ENCODE measurements around the gene ATRNL1.

The ATRNL1 gene

DNA sequence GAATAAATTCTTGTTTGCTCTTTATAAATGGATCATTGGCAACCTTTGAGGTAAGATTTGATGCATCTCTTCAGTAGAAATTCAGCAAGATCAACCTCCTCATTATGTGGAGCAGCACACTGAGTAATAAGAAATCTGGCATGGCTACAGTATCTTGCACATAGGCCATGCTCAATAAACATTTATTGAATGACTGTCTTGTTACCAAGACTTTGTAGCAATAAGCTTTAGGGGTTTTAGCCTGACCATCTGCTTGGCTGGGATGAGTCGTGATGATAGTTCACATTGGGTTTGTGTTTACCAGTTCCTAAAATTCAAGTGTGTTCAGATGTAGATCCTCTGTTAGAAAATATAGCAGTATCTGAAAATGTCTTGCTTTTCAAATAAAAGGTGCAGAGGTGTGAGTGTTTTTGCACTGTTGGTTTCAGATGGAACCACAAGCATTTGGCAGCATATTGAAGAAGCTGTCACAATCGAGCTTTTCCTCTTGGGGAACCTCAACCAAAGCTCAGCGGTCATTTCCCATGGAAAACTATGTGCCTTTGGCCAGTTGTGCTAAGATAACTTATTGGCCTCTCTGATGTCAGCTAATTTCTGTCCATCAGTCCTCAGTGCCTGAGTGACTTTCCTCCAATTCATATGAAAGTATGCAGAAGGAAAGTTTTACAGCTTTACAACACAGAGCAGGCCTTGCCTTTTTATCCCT lies 737.3 kb downstream of the ATRNL1 start:
- Histone ChIP-seq H3K4me1 (ENCODE audit: control insufficient read depth in 5 of 5, insufficient read depth in 5 of 5, low read length in 5 of 5) (peaks cover 0 to 24% (median 9%) of the 10 kb centered on the region in 5 donors), H3K9ac (ENCODE audit: low read length in 5 of 5) (no peak overlapping the region), H3K36me3 (ENCODE audit: control insufficient read depth in 5 of 5, insufficient read depth in 5 of 5, low read length in 5 of 5) (no peaks in the 10 kb centered on the region), H3K27ac (ENCODE audit: low read depth, low read length) (no peak overlapping the region), H3K27me3 (ENCODE audit: control insufficient read depth in 5 of 5, insufficient read depth in 4 of 5, low read length in 5 of 5) (no peaks in the 10 kb centered on the region), H3K9me3 (ENCODE audit: control insufficient read depth in 5 of 5, low read length in 5 of 5) (no peaks in the 10 kb centered on the region), H3K4me3 (ENCODE audit: low read depth in 1 of 5, low read length in 5 of 5) (no peak overlapping the region)

DNA sequence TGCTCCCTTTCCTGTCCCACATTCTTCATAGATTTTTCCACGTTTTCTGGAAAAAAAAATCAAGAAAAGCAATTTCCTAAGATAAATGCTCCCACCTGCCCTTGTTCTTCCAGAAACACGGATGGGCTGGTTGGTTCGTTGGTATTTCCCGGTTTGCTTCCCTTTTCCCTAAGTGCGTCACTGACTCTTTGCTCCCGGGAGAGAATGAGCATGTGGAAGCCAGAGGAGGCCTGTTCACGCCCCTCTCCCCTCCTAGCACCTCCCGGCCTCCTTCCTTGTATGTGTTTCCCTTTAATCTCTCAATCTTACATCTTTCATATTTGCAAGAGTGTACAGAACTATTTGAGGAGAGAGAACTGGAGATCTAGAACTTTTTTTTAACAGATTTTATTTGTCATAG lies 737.9 kb downstream of the ATRNL1 start:
- Histone ChIP-seq H3K27me3 (ENCODE audit: control insufficient read depth in 5 of 5, insufficient read depth in 4 of 5, low read length in 5 of 5) (no peaks in the 10 kb centered on the region), H3K4me1 (ENCODE audit: control insufficient read depth in 5 of 5, insufficient read depth in 5 of 5, low read length in 5 of 5) (peaks cover 0 to 24% (median 9%) of the 10 kb centered on the region in 5 donors), H3K27ac (ENCODE audit: low read depth, low read length) (no peak overlapping the region), H3K36me3 (ENCODE audit: control insufficient read depth in 5 of 5, insufficient read depth in 5 of 5, low read length in 5 of 5) (no peaks in the 10 kb centered on the region), H3K9me3 (ENCODE audit: control insufficient read depth in 5 of 5, low read length in 5 of 5) (no peaks in the 10 kb centered on the region), H3K4me3 (ENCODE audit: low read depth in 1 of 5, low read length in 5 of 5) (no peak overlapping the region), H3K9ac (ENCODE audit: low read length in 5 of 5) (no peak overlapping the region)

DNA sequence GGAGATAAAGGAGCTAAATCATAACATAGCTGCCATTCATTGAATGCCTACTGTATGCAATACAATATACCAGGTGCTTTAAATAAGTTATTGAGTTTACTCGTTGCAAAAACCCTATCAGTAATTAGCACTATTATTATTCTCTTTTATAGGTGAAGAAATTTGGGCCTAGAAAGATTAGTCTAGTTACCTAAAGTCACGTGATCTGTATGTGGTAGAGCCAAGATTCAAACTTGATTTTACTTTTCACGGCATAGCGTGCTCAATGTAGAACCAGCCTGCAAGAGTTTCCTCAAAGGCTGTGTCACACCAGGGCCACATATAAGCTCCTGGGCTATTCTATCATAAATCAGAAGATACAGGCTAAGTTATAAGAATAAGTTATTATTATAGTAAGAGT lies 740.0 kb downstream of the ATRNL1 start:
- no peaks in the 10 kb centered on the region for H3K36me3 ChIP-seq (ENCODE audit: control insufficient read depth in 5 of 5, insufficient read depth in 5 of 5, low read length in 5 of 5)
- H3K9me3 ChIP-seq (ENCODE audit: control insufficient read depth in 5 of 5, low read length in 5 of 5): no peaks in the 10 kb centered on the region
- H3K27me3 ChIP-seq (ENCODE audit: control insufficient read depth in 5 of 5, insufficient read depth in 4 of 5, low read length in 5 of 5): no peaks in the 10 kb centered on the region
- H3K27ac ChIP-seq (ENCODE audit: low read depth, low read length): no peak overlapping the region
- no peak overlapping the region for H3K9ac ChIP-seq (ENCODE audit: low read length in 5 of 5)
- no peak overlapping the region for H3K4me3 ChIP-seq (ENCODE audit: low read depth in 1 of 5, low read length in 5 of 5)
- peaks cover 0 to 19% (median 9%) of the 10 kb centered on the region in 5 donors for H3K4me1 ChIP-seq (ENCODE audit: control insufficient read depth in 5 of 5, insufficient read depth in 5 of 5, low read length in 5 of 5)

DNA sequence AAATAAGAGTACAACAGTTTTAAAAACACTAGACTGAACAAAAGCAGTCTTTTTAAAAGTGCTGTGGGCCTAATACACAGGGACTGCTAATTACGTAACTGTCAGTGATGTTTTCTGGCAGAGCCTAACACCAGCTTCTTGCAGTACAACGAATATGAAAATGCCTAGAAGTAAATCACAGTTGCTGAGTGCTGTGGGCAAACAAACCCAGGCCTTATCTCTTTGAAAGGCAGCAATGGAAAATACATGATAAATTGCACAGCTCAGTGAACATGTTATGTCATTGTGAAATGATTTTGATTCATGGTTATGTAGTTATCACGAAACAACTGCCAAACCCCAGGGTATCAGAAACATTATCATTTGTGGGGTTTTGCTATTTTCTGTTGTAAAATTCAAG lies 751.4 kb downstream of the ATRNL1 start:
- H3K4me3 ChIP-seq (ENCODE audit: low read depth in 1 of 5, low read length in 5 of 5): no peak overlapping the region
- no peaks in the 10 kb centered on the region for H3K9me3 ChIP-seq (ENCODE audit: control insufficient read depth in 5 of 5, low read length in 5 of 5)
- no peak overlapping the region for H3K9ac ChIP-seq (ENCODE audit: low read length in 5 of 5)
- no peaks in the 10 kb centered on the region for H3K36me3 ChIP-seq (ENCODE audit: control insufficient read depth in 5 of 5, insufficient read depth in 5 of 5, low read length in 5 of 5)
- H3K4me1 ChIP-seq (ENCODE audit: control insufficient read depth in 5 of 5, insufficient read depth in 5 of 5, low read length in 5 of 5): peaks cover 0 to 7% (median 0%) of the 10 kb centered on the region in 5 donors
- no peaks in the 10 kb centered on the region for H3K27me3 ChIP-seq (ENCODE audit: control insufficient read depth in 5 of 5, insufficient read depth in 4 of 5, low read length in 5 of 5)
- H3K27ac ChIP-seq (ENCODE audit: low read depth, low read length): no peak overlapping the region

DNA sequence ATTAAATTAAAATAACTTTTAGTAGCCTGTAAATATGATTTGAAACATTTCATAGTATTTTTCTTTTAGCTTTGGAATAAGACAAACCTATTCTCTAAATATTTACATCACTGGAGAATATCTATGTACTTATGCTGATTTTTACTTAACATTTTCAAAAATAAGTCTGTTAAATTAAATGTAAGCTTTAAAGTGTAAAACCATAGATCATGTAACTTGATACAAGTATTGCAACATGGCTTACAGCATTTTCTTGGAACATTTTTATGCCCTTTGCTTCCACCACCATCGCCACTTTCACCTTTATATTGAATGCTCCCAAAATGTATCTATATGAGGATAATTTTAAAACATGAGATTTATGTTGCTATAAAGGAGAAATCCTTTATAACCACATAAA lies 752.8 kb downstream of the ATRNL1 start:
- no peaks in the 10 kb centered on the region for H3K9me3 ChIP-seq (ENCODE audit: control insufficient read depth in 5 of 5, low read length in 5 of 5)
- H3K4me3 ChIP-seq (ENCODE audit: low read depth in 1 of 5, low read length in 5 of 5): no peak overlapping the region
- no peak overlapping the region for H3K9ac ChIP-seq (ENCODE audit: low read length in 5 of 5)
- no peaks in the 10 kb centered on the region for H3K27me3 ChIP-seq (ENCODE audit: control insufficient read depth in 5 of 5, insufficient read depth in 4 of 5, low read length in 5 of 5)
- H3K4me1 ChIP-seq (ENCODE audit: control insufficient read depth in 5 of 5, insufficient read depth in 5 of 5, low read length in 5 of 5): peaks cover 0 to 7% (median 0%) of the 10 kb centered on the region in 5 donors
- no peak overlapping the region for H3K27ac ChIP-seq (ENCODE audit: low read depth, low read length)
- no peaks in the 10 kb centered on the region for H3K36me3 ChIP-seq (ENCODE audit: control insufficient read depth in 5 of 5, insufficient read depth in 5 of 5, low read length in 5 of 5)

DNA sequence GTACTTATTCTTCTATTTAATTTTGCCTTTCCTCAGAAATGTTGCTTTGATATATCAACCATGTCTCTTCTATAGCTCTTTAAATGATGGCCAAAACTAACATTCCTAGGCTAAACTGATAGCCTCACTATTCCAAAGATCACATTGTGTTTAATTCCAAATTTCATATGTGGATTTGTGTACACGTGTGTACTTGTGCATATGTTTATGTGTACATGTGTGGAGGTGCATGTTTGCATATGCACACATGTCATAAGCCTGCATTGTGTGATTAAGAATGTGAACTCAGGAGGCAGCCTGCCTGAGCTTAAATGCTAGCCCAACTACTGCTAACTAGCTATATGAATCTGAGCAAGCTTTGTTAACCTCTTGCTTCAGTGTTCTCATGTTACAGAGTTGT lies 753.4 kb downstream of the ATRNL1 start:
- Histone ChIP-seq H3K27ac (ENCODE audit: low read depth, low read length) (no peak overlapping the region), H3K27me3 (ENCODE audit: control insufficient read depth in 5 of 5, insufficient read depth in 4 of 5, low read length in 5 of 5) (no peaks in the 10 kb centered on the region), H3K36me3 (ENCODE audit: control insufficient read depth in 5 of 5, insufficient read depth in 5 of 5, low read length in 5 of 5) (no peaks in the 10 kb centered on the region), H3K4me1 (ENCODE audit: control insufficient read depth in 5 of 5, insufficient read depth in 5 of 5, low read length in 5 of 5) (peaks cover 0 to 7% (median 0%) of the 10 kb centered on the region in 5 donors), H3K4me3 (ENCODE audit: low read depth in 1 of 5, low read length in 5 of 5) (no peak overlapping the region), H3K9ac (ENCODE audit: low read length in 5 of 5) (no peak overlapping the region), H3K9me3 (ENCODE audit: control insufficient read depth in 5 of 5, low read length in 5 of 5) (no peaks in the 10 kb centered on the region)

DNA sequence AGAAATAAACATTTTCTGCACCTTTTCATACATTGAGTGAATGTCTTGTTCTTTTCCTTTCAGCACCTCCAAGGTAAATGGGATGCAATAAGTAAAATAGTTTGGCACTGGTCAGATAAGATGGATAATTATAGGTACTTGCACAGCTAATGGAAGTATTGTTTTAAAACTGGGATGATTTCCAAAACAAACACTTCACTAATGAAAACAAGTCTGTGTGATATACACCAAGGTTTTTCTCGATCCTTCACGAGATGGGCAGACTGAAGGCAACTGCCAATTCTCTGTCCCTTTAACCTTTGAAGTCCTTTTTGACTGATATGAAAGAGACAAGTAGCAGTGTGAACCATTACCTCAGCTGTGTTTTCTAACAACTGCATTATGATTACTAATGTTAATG lies 756.0 kb downstream of the ATRNL1 start:
- H3K4me1 ChIP-seq (ENCODE audit: control insufficient read depth in 5 of 5, insufficient read depth in 5 of 5, low read length in 5 of 5): peaks cover 0 to 7% (median 0%) of the 10 kb centered on the region in 5 donors
- no peak overlapping the region for H3K4me3 ChIP-seq (ENCODE audit: low read depth in 1 of 5, low read length in 5 of 5)
- no peaks in the 10 kb centered on the region for H3K9me3 ChIP-seq (ENCODE audit: control insufficient read depth in 5 of 5, low read length in 5 of 5)
- no peak overlapping the region for H3K27ac ChIP-seq (ENCODE audit: low read depth, low read length)
- no peak overlapping the region for H3K9ac ChIP-seq (ENCODE audit: low read length in 5 of 5)
- H3K27me3 ChIP-seq (ENCODE audit: control insufficient read depth in 5 of 5, insufficient read depth in 4 of 5, low read length in 5 of 5): peaks cover 0 to 2% (median 0%) of the 10 kb centered on the region in 5 donors
- H3K36me3 ChIP-seq (ENCODE audit: control insufficient read depth in 5 of 5, insufficient read depth in 5 of 5, low read length in 5 of 5): no peaks in the 10 kb centered on the region

DNA sequence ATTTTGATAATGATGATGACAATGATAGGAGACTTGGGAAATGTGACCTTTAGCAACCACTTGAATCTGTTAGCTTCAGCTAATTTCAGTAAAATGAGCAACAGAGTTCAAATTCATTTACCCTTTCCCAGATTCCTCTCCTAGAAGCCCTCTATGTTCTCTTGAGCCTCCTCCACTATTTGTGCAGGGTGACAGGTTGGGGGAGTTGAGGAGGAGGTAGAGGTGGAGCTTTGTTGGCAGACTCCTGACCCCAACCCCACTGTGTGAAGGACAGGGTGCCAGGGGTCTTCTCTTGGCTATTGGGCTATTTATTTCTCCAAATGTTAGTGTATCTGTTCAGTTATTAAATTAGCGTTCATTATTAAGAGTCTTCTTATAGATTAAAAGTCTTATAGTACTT lies 757.5 kb downstream of the ATRNL1 start:
- Histone ChIP-seq H3K27me3 (ENCODE audit: control insufficient read depth in 5 of 5, insufficient read depth in 4 of 5, low read length in 5 of 5) (peaks cover 0 to 2% (median 0%) of the 10 kb centered on the region in 5 donors), H3K36me3 (ENCODE audit: control insufficient read depth in 5 of 5, insufficient read depth in 5 of 5, low read length in 5 of 5) (no peaks in the 10 kb centered on the region), H3K27ac (ENCODE audit: low read depth, low read length) (no peak overlapping the region), H3K4me3 (ENCODE audit: low read depth in 1 of 5, low read length in 5 of 5) (no peak overlapping the region), H3K4me1 (ENCODE audit: control insufficient read depth in 5 of 5, insufficient read depth in 5 of 5, low read length in 5 of 5) (peaks cover 0 to 4% (median 0%) of the 10 kb centered on the region in 5 donors), H3K9me3 (ENCODE audit: control insufficient read depth in 5 of 5, low read length in 5 of 5) (no peaks in the 10 kb centered on the region), H3K9ac (ENCODE audit: low read length in 5 of 5) (no peak overlapping the region)

DNA sequence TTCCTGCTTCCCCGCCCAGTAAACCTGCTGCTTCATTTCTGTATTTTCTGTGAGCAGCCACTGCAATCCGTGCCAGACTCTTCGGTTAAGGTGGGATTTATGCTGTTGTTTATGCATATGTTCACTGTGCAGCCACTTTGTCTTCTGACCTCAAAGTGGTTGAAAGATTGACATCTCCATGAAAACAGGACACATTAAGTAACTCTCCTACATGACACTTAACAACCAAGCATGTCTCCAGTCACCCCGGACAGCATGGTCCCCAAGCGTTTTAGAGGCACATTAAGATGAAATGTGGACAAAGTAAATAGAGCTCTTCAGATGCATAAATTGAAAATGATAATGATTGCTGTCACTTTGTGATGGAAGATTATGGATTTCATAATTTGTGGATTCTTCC lies 758.5 kb downstream of the ATRNL1 start:
- H3K36me3 ChIP-seq (ENCODE audit: control insufficient read depth in 5 of 5, insufficient read depth in 5 of 5, low read length in 5 of 5): no peaks in the 10 kb centered on the region
- no peak overlapping the region for H3K4me3 ChIP-seq (ENCODE audit: low read depth in 1 of 5, low read length in 5 of 5)
- no peaks in the 10 kb centered on the region for H3K9me3 ChIP-seq (ENCODE audit: control insufficient read depth in 5 of 5, low read length in 5 of 5)
- no peaks in the 10 kb centered on the region for H3K4me1 ChIP-seq (ENCODE audit: control insufficient read depth in 5 of 5, insufficient read depth in 5 of 5, low read length in 5 of 5)
- no peak overlapping the region for H3K9ac ChIP-seq (ENCODE audit: low read length in 5 of 5)
- H3K27ac ChIP-seq (ENCODE audit: low read depth, low read length): no peak overlapping the region
- peaks cover 0 to 2% (median 0%) of the 10 kb centered on the region in 5 donors for H3K27me3 ChIP-seq (ENCODE audit: control insufficient read depth in 5 of 5, insufficient read depth in 4 of 5, low read length in 5 of 5)

DNA sequence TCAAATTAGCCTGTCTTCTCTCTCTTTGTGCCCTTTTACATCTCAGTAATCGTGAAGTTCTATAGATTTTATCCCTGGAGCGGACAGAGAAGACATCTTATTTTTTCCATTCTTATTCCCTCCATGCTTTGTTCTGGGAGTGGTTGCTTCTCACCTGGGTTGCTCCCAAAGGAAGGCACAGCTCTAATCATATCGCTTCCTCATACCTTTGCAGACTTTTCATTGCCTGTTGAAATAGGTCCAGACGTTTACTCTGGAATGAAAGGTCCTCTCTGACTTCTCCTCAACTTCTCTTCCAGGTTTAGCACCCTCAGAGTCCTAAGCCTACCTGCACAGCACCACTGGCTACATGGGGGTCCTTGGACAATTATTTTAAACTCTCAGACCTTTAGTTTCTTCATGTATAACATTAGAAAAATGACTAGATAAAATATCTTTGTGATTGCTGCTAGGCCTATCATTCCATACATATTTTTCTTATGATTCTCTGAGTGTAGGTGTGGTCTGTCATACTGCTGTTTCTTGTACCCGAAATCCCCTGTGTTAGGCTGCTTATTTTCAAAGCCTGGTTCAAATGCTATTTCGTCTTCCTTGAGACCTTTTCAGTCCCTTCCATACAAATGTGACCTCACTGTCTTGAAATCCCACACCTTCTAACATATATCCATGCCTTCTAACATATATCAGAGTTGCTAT lies 761.7 kb downstream of the ATRNL1 start:
- H3K27me3 ChIP-seq (ENCODE audit: control insufficient read depth in 5 of 5, insufficient read depth in 4 of 5, low read length in 5 of 5): peaks cover 0 to 2% (median 0%) of the 10 kb centered on the region in 5 donors
- peaks cover 0 to 2% (median 0%) of the 10 kb centered on the region in 5 donors for H3K9me3 ChIP-seq (ENCODE audit: control insufficient read depth in 5 of 5, low read length in 5 of 5)
- no peaks in the 10 kb centered on the region for H3K4me1 ChIP-seq (ENCODE audit: control insufficient read depth in 5 of 5, insufficient read depth in 5 of 5, low read length in 5 of 5)
- no peak overlapping the region for H3K27ac ChIP-seq (ENCODE audit: low read depth, low read length)
- H3K9ac ChIP-seq (ENCODE audit: low read length in 5 of 5): no peak overlapping the region
- H3K4me3 ChIP-seq (ENCODE audit: low read depth in 1 of 5, low read length in 5 of 5): no peak overlapping the region
- H3K36me3 ChIP-seq (ENCODE audit: control insufficient read depth in 5 of 5, insufficient read depth in 5 of 5, low read length in 5 of 5): no peaks in the 10 kb centered on the region

Measured in subcutaneous abdominal adipose tissue (tissue), 5 donors.